Activated CD4-positive, alpha-beta T cell treated with anti-CD3 and anti-CD28 coated beads for 1 hour (primary cell): ENCODE measurements around the gene SORCS3.

Experiments used
- DNase-seq: peaks from one replicate; pipeline ENCODE4 v3.0.0-alpha.2; 2020

Gene SORCS3

DNA sequence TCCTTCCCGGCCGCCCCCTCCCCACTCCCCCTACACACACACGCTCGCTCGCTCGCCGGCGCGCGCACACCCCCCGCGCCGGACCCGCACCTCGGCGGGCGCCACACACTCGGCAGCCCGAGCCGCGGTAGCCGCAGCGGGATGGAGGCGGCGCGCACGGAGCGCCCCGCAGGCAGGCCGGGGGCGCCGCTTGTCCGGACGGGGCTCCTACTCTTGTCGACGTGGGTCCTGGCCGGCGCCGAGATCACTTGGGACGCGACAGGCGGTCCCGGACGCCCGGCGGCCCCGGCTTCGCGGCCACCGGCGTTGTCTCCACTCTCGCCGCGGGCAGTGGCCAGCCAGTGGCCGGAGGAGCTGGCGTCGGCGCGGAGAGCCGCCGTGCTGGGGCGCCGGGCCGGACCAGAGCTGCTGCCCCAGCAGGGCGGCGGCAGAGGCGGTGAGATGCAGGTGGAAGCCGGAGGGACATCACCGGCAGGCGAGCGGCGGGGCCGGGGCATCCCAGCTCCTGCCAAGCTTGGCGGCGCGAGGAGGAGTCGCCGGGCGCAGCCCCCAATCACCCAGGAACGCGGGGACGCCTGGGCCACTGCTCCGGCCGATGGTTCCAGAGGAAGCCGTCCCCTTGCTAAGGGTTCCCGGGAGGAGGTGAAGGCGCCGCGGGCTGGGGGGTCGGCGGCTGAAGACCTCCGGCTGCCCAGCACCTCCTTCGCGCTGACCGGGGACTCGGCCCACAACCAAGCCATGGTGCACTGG is at the start of gene SORCS3:
TSS of gene SORCS3 (plus strand) at position 104 of the 750 bp plus-strand sequence.
- DNase-seq, result no peak

DNA sequence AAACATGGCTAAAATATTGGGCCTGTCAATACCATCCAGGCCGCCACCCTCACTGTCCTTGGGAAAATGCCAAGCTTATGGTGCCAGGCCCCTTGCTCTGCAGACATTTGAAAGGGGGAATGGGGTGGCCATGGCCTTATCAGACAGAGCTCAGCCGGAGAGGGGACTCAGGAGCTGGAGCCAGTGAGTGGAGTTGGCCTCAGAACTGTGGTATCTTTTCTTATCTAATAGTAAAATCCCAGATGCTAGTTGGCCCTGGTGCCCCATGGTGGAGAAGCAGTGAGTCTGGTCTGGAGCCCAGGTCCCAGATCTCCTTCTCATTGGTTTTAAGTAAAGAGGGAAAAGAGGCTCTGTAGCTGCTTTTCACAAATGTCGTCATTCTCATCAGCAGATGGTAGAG is 49.6 kb upstream of the SORCS3 start:
- no peak for DNase-seq

DNA sequence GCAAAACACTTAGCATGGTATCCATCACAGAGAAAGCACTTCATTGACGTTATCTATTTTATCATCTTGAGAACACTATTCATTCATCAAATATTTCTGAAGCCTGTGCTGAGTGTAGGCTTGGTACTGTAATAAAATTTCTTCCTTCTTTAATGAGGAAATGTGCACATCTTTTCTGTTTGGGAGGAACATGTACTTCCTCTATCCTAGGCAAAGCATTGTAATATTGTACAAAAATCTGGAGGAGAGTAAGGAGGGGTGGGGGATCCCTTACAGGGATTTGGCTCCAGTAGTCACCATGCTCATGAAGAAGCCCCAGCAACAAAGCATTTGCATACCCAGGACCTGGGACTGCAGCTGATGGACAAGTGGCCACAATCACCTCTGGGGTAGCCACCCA is 39.9 kb upstream of the SORCS3 start:
- no peak for DNase-seq

DNA sequence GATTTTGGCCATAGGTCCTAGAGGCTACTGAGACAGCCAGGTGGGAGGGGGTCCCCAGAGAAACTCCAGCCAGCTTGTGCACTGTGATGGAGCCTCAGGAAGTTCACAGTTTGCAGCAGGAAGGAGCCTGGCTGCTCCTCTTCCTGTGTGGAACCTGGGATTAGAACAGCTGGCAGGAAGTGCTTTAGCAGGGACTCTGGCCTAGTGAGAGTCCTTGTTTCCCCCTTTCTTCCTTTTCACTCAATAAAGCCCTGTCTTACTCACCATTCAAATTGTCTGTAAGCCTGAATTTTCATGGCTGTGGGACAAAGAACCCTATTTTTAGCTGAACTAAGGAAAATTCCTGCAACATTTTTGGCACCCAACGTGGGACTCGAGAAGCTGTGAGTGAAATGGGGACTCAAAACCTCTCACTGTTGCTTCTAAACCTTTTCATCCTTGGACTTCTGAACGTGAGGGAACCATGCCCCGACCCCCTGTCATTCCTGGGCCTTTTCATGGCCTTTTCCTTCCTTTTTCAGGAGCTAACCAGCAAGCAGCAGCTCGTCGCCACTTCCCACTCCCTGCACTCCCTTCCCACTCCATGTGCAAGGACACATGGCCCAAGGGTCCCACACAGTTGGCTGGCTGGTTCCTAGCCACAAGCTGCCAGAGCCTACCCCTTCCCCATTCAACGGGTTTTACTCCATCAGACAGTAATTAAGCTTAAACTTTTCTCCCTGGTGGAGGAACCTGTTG is 32.8 kb upstream of the SORCS3 start:
- no peak for DNase-seq

DNA sequence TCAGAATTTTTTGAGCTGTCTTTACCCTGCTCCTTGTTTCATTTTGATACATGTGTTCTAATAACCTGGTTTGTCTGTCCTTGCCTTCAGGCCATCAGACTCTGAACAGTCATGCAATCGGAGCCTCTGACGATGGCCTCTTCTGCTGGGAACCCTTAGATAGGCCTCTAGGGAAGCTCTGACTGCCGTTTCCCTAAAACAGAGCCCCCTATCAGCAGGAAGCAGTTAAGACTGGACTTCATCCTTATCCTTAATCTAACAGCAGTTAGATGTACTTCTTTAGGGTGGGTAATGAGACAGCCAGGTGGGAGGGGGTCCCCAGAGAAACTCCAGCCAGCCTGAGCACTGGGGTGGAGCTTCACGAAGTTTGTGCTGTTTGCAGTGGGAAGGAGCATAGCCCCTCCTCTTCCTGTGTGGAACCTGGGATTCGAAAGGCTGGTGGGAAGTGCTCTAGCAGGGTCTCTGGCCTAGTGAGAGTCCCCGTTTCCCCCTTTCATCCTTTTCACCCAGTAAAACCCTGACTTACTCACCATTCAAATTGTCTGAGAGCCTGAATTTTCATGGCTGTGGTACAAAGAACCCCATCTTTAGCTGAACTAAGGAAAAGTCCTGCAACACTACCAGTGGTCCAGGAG is 28.4 kb upstream of the SORCS3 start:
- no peak for DNase-seq

DNA sequence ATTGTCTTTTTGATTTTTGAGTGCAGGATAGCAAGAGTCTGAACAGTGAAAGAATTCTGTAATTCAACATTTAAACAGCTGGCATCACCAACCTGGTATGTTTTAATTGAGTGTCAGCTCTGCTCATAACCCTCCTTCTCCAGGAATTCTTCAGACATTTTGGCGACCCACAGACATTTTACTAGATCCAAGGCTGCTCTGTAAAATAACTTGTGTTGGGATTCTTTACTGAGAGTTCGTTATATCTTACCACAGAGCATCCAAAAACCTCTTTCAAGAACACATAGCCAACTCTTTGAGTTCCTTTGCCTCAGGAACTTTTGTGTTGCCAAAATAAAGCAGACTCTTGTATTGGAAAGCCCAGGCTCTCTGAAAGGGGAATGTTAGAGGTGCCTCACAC is 27.7 kb upstream of the SORCS3 start:
- DNase-seq, result no peak

DNA sequence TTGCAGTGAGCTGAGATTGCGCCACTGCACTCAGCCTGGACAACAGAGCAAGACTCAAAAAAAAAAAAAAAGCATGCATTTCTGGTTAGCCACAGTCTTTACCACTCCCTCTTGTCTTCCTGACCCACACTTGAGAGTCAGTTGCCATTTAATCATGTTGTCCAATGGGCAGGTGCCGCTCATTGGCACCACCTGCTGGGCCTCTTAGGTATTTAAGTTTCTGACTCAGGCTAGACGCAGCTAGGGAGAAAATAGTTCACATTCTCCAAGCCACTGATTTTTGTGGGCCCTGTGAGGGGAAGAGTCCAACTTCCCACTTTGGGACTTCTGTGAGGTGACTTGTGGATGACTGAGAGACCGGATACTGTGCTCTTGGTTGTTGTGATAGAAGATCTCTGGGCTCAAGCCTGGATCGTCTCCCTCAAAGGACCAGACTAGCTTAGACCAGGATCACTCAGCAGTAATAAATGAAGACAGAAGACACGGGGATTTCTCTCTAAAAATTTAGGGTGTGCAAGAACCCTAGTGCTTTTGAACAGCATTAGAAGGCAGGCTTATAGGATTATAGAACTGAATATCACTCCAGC is 26.8 kb upstream of the SORCS3 start:
- DNase-seq, result no peak

DNA sequence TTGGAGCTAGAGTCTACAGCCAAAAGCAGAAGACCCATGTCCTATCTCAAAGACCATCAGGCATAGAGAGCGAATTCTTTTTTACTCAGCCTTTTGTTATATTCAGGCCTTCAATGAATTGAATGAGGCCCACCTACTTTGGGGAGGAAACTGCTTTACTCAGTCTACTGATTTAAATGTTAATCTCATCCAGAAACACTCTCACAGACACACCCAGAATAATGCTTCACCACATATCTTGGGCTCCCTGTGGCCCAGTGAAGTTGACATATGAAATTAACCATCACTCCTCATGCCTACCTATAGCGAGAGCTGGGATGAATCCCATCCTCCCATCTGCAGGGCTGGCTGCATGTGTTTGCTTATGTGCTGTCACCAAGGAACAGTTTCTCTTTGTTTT is 26.0 kb upstream of the SORCS3 start:
- no peak for DNase-seq

DNA sequence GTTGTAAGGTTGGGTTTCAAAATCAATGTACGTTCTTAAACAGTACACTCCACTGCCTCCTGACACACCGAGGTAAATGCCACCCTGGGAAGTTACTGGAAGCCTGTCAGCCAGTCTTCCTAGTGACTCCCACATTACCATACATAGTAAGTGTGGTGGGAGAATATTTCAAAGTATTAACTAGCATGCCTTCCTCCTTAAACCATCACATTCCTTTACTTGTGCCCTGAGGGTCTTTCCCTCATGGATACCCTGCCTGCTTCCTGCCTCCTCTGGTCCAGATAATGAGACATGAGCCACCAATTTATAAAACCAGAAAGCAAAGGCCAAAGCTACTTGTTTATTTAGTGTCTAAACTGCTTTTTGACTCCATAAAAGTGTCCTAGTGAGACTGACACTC is 23.3 kb upstream of the SORCS3 start:
- DNase-seq, result no peak

DNA sequence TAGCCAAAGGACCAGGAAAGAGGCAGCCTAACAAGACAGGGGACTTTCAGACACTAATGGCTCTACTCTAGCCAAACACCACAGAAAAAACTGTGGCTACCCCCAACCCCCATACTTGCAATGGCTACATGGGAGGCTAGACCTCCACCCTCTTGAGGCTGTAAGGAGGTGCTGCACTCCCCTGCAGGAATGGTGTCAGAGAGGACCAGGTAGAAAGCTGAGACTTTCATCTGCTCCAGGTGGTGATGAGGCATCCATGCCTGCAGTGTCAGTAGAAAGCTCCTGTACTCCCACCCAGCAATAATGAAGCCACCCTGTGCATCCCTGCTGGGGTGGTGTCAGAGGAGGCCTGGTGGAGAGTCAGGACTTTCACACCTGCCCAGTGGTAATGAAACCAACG is 18.9 kb upstream of the SORCS3 start:
- DNase-seq, result no peak

DNA sequence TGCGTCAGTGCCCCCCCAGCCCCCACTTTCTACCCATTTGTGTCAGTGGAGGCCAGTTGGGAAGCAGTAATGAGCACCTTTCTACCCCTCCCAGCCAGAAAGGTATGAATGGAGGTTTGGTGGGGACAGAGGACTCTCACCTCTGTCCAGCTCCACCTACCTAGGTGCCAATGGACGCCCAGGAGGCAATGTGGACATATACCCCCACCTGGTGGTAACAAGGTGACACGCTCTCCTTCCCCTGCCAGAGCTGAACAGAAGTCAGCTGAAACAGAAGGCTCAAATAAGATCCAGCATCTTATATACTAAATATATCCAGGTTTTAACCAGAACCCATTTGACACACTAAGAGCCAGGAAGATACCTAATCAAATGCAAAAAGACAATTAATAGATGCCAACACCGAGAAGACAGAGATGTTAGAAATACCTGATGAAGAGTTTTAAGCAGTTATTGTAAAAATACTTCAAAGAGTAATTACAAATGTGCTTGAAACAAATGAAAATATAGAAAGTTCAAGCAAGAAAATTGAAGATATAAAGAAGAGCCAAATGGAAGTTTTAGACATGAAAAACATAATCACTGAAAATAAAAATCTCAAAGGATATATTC is 18.4 kb upstream of the SORCS3 start:
- DNase-seq, result no peak

DNA sequence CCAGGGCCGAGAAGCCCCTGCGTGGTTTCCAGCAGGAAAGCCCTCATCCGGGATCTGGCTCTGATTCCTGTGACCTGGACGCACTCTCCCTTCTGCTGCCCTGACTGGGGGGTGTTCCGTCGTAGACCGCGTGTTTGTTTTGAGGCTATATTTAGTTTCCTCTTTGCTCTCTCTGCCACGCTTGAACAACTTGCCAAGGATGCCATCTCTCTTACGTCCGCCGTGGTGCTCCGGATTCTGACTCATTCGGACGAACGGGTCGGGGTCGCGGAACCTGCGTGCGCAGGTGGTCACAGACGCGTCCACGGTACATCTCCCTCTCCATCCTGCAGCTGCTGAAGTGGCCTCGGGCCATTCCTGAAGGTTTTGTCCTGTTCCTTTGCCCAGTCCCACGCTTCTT is 10.4 kb upstream of the SORCS3 start:
- DNase-seq, result no peak

DNA sequence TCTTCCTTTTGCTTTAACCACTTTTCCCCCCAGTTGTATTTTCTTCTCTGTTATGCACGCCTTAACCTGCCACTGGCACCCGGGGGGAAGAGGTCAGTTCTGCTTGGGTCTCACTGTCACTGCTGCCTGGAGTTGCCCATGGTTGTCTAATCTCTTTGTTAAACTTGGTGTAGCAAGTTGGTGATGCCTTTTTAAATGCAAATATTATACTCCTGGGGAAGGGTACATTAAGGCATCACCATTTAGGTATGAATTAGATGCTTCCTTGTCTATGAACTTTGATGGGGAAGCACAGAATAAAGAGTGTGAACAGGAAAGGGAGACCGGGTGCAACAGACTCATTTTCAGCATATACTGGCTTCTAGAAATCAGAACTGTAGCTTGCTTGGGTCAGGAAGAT is 9.1 kb upstream of the SORCS3 start:
- no peak for DNase-seq

DNA sequence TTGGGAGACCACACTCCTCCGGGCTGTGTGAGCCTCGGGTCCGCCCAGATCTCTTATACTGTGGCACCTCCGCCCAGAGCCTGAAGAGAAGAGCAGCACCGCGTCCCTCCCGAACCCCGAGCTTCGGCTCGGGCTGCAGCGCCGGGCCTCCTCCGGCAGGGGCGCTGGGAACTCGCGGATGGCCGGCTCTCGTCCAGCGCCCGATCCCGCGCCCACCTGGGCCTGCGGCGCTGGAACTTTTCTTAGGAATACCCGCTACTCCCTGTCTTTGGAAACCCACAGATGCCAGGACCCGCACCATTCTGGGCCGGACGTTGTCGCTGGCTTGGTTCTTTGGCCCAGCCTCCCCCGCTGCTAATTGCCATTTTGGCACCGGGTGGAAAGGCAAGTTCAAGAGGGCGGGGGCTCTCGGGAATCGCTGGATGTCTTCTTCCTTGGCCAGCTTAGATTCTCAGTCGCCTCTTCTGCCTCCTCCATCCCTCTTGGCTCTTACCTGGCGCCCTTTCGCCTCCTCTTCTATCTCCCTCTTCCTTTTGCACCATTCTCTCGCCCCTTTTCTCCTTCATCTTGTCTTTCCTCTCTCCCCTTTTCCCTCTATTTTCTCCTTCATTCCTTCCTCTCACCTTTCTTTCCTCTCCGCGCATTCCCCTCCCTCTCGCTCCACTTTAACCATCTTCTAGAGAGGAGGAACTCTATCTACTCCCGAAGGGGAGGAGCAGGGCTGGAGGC is 2.1 kb upstream of the SORCS3 start:
- DNase-seq, result no peak

DNA sequence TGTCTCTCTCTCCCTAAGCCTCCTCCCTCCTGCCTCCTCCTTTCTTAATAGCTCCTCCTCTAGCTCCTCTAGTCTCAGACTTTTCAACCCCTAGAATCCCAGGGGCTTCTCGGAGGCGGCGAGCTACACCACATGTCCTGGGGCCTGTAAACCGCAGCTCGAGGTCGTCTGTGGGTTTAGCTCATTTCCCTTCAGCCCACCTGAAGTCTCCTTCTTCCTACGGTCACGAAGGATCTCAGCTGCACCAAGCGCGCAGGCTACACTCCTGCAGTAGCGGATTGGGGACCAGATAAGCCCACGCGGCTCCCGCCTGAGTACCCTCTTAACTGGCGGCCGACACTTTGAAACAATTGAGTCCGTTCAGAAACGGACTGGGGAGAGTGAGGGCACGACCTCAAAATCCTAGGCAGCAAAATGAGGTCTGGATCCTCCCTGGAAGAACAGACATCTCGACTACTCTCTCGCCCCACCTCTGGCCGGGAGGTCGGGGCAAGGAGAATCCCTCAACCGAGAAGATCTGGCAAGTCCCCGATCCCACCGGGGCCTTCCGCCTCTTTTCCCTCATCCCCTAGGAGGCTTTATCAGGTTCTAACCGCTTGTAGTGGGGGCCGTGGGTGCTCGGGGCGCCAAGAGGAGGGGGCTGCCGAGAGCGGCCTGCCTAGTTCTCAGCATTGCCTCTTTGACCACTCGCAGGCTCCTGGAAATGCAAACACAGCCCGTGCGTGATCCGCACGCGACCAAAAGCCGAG is 1.3 kb upstream of the SORCS3 start:
- no peak for DNase-seq

DNA sequence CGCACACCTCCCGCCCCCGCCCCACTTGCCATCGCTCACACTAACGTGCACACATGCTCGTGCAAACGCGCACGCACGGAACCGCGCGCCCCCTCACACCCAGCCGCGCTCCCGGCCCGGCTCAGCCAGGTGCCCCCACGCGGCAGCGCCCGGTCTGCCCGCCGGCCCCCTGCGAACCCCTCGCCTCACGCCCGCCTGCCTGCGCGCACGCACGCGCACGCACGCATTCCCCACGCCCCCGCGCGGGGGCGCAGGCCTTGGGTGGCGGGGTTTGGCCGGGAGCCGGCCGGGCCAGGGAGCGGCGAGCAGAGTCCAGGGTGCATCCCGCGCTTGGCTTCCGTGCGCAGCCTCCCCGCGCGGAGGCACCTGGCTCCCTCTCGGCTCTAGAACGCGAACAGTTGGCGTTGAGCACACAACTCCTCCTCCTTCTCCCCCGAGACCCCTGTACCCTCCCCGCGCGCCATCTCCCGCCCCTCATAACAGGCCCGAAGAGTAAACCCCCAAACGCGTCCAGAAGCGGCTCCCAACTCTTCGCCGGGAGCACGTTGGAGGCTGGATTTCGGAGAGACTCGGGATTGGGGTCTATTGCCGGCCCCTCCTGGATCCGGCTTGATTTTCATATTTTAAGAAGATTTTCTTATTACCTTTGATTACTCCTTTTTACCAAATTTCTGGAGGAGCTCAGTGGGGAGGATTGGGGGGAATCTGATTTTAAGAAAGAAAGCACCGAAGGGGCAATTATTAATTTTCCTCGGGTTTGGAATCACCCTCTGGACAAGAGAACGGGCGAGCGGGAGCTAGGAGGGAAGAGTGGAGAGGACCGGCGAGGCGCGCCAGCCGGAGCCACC is 527 bp upstream of the SORCS3 start:
- DNase-seq, result no peak

DNA sequence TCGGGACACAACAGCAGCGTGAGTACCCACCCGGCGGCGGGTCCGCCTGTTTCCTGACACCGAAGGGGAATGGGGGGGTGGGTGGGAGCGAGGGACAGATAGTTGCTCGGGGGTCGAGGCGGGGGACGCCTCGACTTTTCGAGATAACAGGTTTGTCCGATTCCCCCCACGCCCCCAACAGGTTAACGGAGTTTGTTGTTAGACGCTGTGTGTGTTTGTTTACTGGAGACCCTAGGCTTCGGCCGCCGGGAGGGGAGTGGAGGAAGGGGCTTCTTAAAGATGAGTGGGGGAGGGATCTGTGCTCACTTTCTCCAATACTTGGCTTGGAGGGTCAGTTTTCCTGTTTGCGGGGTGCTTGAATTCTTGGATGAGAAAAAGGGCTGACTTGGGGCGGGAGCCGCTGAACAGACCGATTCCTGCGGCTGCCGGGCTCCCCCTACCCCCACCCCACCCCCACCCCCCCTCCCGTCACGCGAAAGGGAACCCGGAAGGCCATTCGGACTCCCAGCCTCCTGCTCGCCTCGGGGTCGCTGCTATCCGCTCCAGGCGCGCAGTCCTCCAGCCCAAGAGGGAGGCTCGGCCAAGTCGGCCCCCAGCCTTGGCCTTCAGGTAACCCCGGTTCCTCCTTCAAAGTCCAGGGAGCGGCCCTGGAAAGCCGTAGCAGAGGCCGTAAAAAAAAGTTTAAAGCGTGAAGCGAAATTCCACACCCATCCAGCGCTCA is 1.0 kb downstream of the SORCS3 start:
- DNase-seq, result no peak

DNA sequence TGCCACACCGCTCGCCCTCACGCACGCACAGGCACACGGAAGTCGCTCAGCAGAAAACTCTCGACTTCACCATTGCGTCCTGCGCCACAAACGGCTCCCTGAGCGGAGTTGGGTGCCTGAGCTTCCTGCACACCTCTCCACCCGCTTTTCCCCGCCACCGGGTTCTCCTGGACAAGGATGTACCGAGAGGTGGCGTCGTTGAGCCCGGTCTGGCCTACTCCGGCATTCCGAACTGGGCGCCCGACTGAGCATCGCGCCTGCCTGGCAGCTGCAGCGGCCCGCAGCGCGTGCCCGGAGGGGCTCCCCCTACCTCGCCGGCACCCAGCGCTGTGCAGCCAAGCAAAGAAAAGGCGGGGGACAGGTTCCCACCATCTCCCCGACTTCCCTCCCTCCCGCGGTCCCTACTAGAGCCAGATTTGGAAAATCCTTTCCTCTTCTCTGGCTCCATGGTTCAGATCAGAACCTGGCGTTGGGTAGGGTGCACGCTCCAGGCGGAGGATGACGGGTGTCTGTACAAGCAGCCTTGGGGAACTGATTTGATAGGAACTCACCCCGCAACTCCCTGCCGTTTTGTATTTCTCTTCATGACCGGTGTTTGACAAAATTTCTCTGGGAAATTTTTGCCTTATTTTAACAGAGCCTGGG is 1.7 kb downstream of the SORCS3 start:
- DNase-seq, result no peak

DNA sequence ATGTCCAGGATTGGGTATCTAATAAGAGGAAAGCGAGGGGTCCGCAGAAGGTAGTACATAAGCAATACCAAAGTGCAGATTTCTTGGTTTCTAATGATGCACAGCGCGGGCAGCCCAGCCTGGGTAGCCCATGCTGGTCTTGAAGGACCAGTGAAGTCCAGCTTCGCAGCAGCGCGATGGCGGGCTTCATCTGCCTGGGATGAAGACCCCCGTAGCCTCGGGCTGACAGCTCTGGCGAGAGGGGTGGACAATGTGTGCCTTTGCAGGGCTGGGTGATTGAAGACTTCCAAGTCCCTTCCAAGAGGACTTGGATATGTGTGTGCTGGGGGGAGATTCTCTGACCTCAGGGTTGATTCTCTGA is 2.2 kb downstream of the SORCS3 start:
- no peak for DNase-seq

DNA sequence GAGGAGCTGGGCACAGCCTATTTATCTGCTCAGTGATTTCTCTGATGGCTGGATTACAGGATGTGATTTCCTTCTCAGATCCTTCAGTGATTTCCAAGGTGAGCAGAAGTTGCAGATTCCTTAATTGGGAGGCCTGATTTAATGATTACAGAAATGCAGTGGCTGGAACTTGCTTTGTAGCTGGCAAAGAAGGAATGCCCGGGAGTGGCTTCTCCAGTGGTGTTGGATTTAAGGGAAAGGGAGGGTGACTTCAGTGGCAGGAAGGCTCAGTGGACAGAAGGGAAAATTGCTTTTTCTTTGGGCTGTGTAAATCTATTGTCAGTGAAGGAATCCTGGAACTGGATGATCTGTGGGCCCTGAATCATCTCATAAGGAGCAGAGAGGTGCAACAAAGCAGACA is 5.1 kb downstream of the SORCS3 start:
- DNase-seq, result no peak
